A549 (cell line): ENCODE measurements around the gene EPHA1. TPM values are rescaled to one million over a fixed set of nuclear protein-coding genes. Genes with fewer than 3 reads are reported as not detected.

Experiments used
- ATAC-seq, 2 experiments: fragments of 200-7000 bp in 1 of 2; fragments of >200 bp in 1 of 2; cut with Nextera tagmentation in 1 of 2; cut with Tn5 transposase in 1 of 2; 3 replicates each; pipeline versions ENCODE4 v1.8.0 to v1.9.1; 2018 to 2020; ENCODE audit warnings: mild to moderate bottlenecking in 1 of 2, moderate library complexity in 1 of 2
- CTCF ChIA-PET: fragments of 300-600 bp; sonication (Branson Sonifier 250); formaldehyde crosslinking; extraction: SDS; loops from one replicate; lab custom pipeline; 2021; ENCODE audit warnings: antibody characterized with exemption, inconsistent platforms; lab: Yijun Ruan, JAX
- POLR2A ChIA-PET: fragments of 350-600 bp; formaldehyde crosslinking; extraction: SDS; loops from one replicate; lab custom pipeline; 2021; ENCODE audit warnings: antibody characterized with exemption, inconsistent platforms; lab: Yijun Ruan, JAX
- DNase-seq, 2 experiments: peaks; one replicate each; pipeline versions ENCODE4 v3.0.0 to v3.0.0-alpha.2; 2011 to 2016; ENCODE audit warnings: low read depth in 1 of 2, low spot score in 1 of 2
- FAIRE-seq: peaks from 2 replicates; lab custom pipeline; 2011; peaks lifted over from hg19 to GRCh38; lab: Jason Lieb, UNC
- H3K27ac ChIP-seq, 2 experiments: fragments of >200 bp; sonication (Bioruptor Twin); formaldehyde crosslinking; 3 replicates each; pipeline ENCODE4 v1.5.1; 2016 to 2017
- H3K4me1 ChIP-seq: fragments of >200 bp; sonication (Bioruptor Twin); formaldehyde crosslinking; 3 replicates; pipeline ENCODE4 v1.6.1; 2016
- H3K4me2 ChIP-seq: fragments of >200 bp; sonication (Bioruptor Twin); formaldehyde crosslinking; 3 replicates; pipeline ENCODE4 v1.6.1; 2016
- H3K4me3 ChIP-seq: fragments of >200 bp; sonication (Bioruptor Twin); formaldehyde crosslinking; 3 replicates; pipeline ENCODE4 v1.5.1; 2016
- H3K9me3 ChIP-seq: fragments of >200 bp; sonication (Bioruptor Twin); formaldehyde crosslinking; 3 replicates; pipeline ENCODE4 v1.6.1; 2016
- CBX2 ChIP-seq: fragments of 200-600 bp; sonication (generic); IDR thresholded peaks from 2 replicates; pipeline ENCODE4 v1.6.1; 2016; ENCODE audit warnings: low read depth, mild to moderate bottlenecking, borderline replicate concordance
- CBX8 ChIP-seq: fragments of 200-600 bp; sonication (generic); IDR thresholded peaks from 2 replicates; pipeline ENCODE4 v1.6.1; 2016
- CHD2 ChIP-seq: fragments of 150-350 bp; IDR thresholded peaks from 2 replicates; pipeline ENCODE4 v1.6.1; 2014; ENCODE audit warnings: low read length; ENCODE audit not compliant: partially characterized antibody
- CHD4 ChIP-seq: fragments of 200-600 bp; sonication (generic); IDR thresholded peaks from 2 replicates; pipeline ENCODE4 v1.6.1; 2016; ENCODE audit warnings: antibody characterized with exemption, mild to moderate bottlenecking, borderline replicate concordance
- EHF ChIP-seq: fragments of 250-450 bp; sonication (Bioruptor Pico); IDR thresholded peaks from 2 replicates; pipeline ENCODE4 v1.5.0; 2020; ENCODE audit warnings: mild to moderate bottlenecking
- EP300 ChIP-seq, 2 experiments: fragments of >200 bp; sonication (Bioruptor Twin); formaldehyde crosslinking; IDR thresholded peaks; 2 replicates in 1 of 2; 3 replicates in 1 of 2; pipeline ENCODE4 v1.6.1; 2016 to 2017
- ESRRA ChIP-seq: fragments of 150-350 bp; IDR thresholded peaks from 2 replicates; pipeline ENCODE4 v1.6.1; 2014; ENCODE audit warnings: mild to moderate bottlenecking, low read length, borderline replicate concordance
- FOXS1 ChIP-seq: fragments of 250-450 bp; sonication (Bioruptor Pico); IDR thresholded peaks from 2 replicates; pipeline ENCODE4 v1.5.0; 2020; ENCODE audit warnings: mild to moderate bottlenecking, moderate library complexity
- HOXA7 ChIP-seq: fragments of 250-450 bp; sonication (Bioruptor Pico); IDR thresholded peaks from 2 replicates; pipeline ENCODE4 v1.5.0; 2020; ENCODE audit warnings: mild to moderate bottlenecking, moderate library complexity
- HOXB13 ChIP-seq: fragments of 250-450 bp; sonication (Bioruptor Pico); IDR thresholded peaks from 2 replicates; pipeline ENCODE4 v1.5.0; 2020; ENCODE audit warnings: low read depth, mild to moderate bottlenecking, moderate library complexity
- JUN ChIP-seq, 2 experiments: fragments of >200 bp; sonication (Bioruptor Twin); formaldehyde crosslinking; IDR thresholded peaks; 2 replicates in 1 of 2; 3 replicates in 1 of 2; pipeline ENCODE4 v1.6.1; 2016 to 2017
- JUNB ChIP-seq: fragments of >200 bp; sonication (Bioruptor Twin); formaldehyde crosslinking; IDR thresholded peaks from 2 replicates; pipeline ENCODE4 v1.6.1; 2016
- KDM1A ChIP-seq: fragments of 200-600 bp; sonication (generic); IDR thresholded peaks from 2 replicates; pipeline ENCODE4 v1.6.1; 2016; ENCODE audit warnings: low read depth, mild to moderate bottlenecking
- MAZ ChIP-seq: fragments of 150-350 bp; IDR thresholded peaks from 2 replicates; pipeline ENCODE4 v1.6.1; 2014; ENCODE audit warnings: antibody characterized with exemption, low read depth, low read length, borderline replicate concordance
- NFE2L2 ChIP-seq: fragments of 150-350 bp; conservative IDR thresholded peaks from 2 replicates; pipeline ENCODE4 v1.6.1; 2014; ENCODE audit warnings: low read length
- RARB ChIP-seq: fragments of 250-450 bp; sonication (Bioruptor Pico); IDR thresholded peaks from 2 replicates; pipeline ENCODE4 v1.8.0; 2021; ENCODE audit warnings: mild to moderate bottlenecking, moderate library complexity
- RNF2 ChIP-seq: fragments of 200-600 bp; sonication (generic); IDR thresholded peaks from 2 replicates; pipeline ENCODE4 v1.6.1; 2016; ENCODE audit warnings: low read depth, mild to moderate bottlenecking, antibody characterized with exemption, moderate library complexity, borderline replicate concordance
- SREBF2 ChIP-seq: fragments of 450-650 bp; IDR thresholded peaks from 2 replicates; pipeline ENCODE4 v1.6.1; 2014; ENCODE audit warnings: mild to moderate bottlenecking, moderate library complexity
- TFCP2L1 ChIP-seq: fragments of 250-450 bp; sonication (Bioruptor Pico); IDR thresholded peaks from 2 replicates; pipeline ENCODE4 v1.5.0; 2021; ENCODE audit warnings: mild to moderate bottlenecking
- USF2 ChIP-seq: fragments of 450-650 bp; IDR thresholded peaks from 2 replicates; pipeline ENCODE4 v1.6.1; 2014; ENCODE audit warnings: antibody characterized with exemption
- ZC3H11A ChIP-seq: fragments of 450-650 bp; IDR thresholded peaks from 2 replicates; pipeline ENCODE4 v1.6.1; 2014; ENCODE audit warnings: antibody characterized with exemption, mild to moderate bottlenecking
- ZNF302 ChIP-seq: fragments of 250-450 bp; sonication (Bioruptor Pico); IDR thresholded peaks from 2 replicates; pipeline ENCODE4 v1.9.0; 2021; ENCODE audit warnings: inconsistent platforms, mild to moderate bottlenecking, moderate library complexity
- ZSCAN20 ChIP-seq: fragments of 250-450 bp; sonication (Bioruptor Pico); IDR thresholded peaks from 2 replicates; pipeline ENCODE4 v1.8.0; 2022; ENCODE audit warnings: mild to moderate bottlenecking, moderate library complexity
- WGBS: methylation state at CpG from one replicate; pipeline ENCODE4 v1.1.6; 2017; ENCODE audit errors: missing lambda C conversion rate; 5-methylcytosine and 5-hydroxymethylcytosine counted together
- polyA plus RNA-seq, 4 experiments: library from polyadenylated mRNA; depleted of rRNA in 3 of 4; stranded (reverse); fragments of >200 nt; fragmentation: RNase III in 1 of 4; extraction: RNeasy Plus Mini Kit Qiagen cat#74134 plus additional on column Dnase treatment in 1 of 4; gene quantifications; 2 replicates in 3 of 4; 3 replicates in 1 of 4; pipeline ENCODE4 v1.2.3, GENCODE V29; 2011 to 2017
- TF ChIP-seq, protein P1 (sequence below): fragments of 250-450 bp; sonication (Bioruptor Pico); IDR thresholded peaks from 2 replicates; pipeline ENCODE4 v1.5.0; 2020; ENCODE audit warnings: low read depth, mild to moderate bottlenecking, moderate library complexity
- TF ChIP-seq, protein P2 (sequence below): IDR thresholded peaks from 2 replicates; pipeline ENCODE4 v1.6.1; 2012; ENCODE audit warnings: low read depth, borderline replicate concordance
- TF ChIP-seq, protein P3 (sequence below): fragments of >200 bp; sonication (Bioruptor Twin); formaldehyde crosslinking; IDR thresholded peaks from 3 replicates; pipeline ENCODE4 v1.5.1; 2016

Gene EPHA1
- polyA plus RNA-seq, 2 of the 4 experiments (the other 2 are of a cell fraction), result not detected

- H3K4me3 ChIP-seq, result peak overlapping the region; percentile 38; the same call in 2 of the 3 replicates
- DNase-seq (no peak), FAIRE-seq (no peak), ATAC-seq (peak; percentile 6 to 24; a peak in 3 of 6 replicates)
- POLR2A ChIA-PET, result no interaction called here
- 61% methylated on average over 8 of the region's 20 CpGs for WGBS
- CTCF ChIA-PET, result interaction anchor here (0.8 to 5.9 kb wide), 7 partner anchors 9 to 63 kb away, joined by 3 to 46 read pairs (median 8); no protein-coding TSS in a partner anchor
- H3K4me2 ChIP-seq, result peak overlapping the region; percentile 80
- TF ChIP-seq RARB (CRISPR knock-in tag) (no peak), EHF (CRISPR knock-in tag) (no peak), TFCP2L1 (no peak), CHD2 (no peak), CBX2 (no peak), CHD4 (no peak), JUNB (no peak), JUN (IDR thresholded peaks at IDR 0.05) (no peak), FOXS1 (CRISPR knock-in tag) (no peak), KDM1A (no peak), HOXB13 (CRISPR knock-in tag) (no peak), HOXA7 (CRISPR knock-in tag) (no peak), SREBF2 (no peak), RNF2 (no peak)
- TF ChIP-seq, protein P1, sequence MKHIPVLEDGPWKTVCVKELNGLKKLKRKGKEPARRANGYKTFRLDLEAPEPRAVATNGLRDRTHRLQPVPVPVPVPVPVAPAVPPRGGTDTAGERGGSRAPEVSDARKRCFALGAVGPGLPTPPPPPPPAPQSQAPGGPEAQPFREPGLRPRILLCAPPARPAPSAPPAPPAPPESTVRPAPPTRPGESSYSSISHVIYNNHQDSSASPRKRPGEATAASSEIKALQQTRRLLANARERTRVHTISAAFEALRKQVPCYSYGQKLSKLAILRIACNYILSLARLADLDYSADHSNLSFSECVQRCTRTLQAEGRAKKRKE (CRISPR knock-in tag), result no peak
- peaks cover 7% of the 10 kb centered on the region; the same call in 2 of the 3 replicates for H3K4me1 ChIP-seq
- H3K9me3 ChIP-seq, result no peaks in the 10 kb centered on the region
- peak overlapping the region in 1 of 2 experiments; percentile 36; a peak in 1 of 6 replicates for H3K27ac ChIP-seq
Measured at GRCh38 chr7:143408252-143408685, 387 bp downstream of the EPHA1 start.

DNA sequence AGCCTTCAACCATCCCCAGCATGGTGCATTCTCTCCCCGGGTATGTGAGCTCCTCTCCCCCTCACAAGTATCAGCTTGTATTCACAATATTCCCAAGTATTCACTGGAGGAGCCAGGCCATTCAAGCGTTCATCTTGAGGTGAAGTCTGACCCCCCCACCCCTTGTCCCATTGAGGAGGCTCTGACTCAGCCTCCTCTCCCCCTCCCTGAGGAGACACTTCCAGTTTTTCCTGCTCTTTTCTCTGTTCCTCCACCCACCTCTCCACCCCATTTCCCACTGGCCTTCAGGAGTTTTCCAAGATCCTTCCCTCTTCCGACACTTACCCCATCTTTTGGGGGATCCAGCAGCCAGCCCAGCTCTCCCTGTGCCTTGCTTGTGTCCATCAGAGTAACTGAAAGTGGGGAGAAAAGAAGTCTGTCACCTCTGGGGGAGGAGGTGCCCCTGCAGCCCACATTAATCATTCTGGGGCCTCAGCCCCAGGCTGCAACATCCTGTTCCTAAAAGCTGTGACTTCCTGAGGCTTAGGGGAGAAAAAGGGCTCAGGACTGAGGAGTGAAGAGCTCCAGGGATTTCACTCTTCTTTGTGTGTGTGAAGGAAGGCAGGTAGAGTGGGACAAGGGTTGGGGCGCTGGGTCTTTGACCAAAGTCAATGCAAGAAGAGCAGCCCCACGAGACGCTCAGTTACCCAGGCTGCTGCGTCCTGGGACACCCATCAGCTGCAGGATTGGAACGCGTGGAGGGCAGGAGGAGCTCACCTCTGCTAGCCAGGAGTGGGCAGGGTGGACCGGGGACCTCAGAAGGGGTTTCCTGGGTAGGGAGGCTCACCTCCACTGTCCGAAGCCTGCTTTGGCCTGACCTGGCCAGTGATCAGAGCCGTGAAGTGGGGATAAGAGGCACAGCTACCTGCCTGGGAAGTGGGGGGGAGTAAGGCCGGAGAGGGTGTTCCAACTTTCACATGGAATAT, 1.1 kb downstream of the EPHA1 start:
- CTCF ChIA-PET, result interaction anchor here (0.8 to 5.9 kb wide), 11 partner anchors 9 to 102 kb away, joined by 3 to 46 read pairs (median 5); no protein-coding TSS in a partner anchor
- TF ChIP-seq MAZ (no peak), NFE2L2 (no peak), ZSCAN20 (CRISPR knock-in tag) (no peak), EHF (CRISPR knock-in tag) (no peak), EP300 (IDR thresholded peaks at IDR 0.05) (no peak), KDM1A (no peak), ZC3H11A (no peak), CHD4 (no peak), ZNF302 (CRISPR knock-in tag) (no peak), CBX8 (no peak), SREBF2 (no peak), USF2 (no peak), ESRRA (no peak)
- TF ChIP-seq, protein P2, sequence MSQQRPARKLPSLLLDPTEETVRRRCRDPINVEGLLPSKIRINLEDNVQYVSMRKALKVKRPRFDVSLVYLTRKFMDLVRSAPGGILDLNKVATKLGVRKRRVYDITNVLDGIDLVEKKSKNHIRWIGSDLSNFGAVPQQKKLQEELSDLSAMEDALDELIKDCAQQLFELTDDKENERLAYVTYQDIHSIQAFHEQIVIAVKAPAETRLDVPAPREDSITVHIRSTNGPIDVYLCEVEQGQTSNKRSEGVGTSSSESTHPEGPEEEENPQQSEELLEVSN, result no peak
- TF ChIP-seq, protein P3, sequence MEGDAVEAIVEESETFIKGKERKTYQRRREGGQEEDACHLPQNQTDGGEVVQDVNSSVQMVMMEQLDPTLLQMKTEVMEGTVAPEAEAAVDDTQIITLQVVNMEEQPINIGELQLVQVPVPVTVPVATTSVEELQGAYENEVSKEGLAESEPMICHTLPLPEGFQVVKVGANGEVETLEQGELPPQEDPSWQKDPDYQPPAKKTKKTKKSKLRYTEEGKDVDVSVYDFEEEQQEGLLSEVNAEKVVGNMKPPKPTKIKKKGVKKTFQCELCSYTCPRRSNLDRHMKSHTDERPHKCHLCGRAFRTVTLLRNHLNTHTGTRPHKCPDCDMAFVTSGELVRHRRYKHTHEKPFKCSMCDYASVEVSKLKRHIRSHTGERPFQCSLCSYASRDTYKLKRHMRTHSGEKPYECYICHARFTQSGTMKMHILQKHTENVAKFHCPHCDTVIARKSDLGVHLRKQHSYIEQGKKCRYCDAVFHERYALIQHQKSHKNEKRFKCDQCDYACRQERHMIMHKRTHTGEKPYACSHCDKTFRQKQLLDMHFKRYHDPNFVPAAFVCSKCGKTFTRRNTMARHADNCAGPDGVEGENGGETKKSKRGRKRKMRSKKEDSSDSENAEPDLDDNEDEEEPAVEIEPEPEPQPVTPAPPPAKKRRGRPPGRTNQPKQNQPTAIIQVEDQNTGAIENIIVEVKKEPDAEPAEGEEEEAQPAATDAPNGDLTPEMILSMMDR, result no peak
- TF ChIP-seq, all 56 proteins: peak for 0
- peak; percentile 30 to 49; a peak in 4 of 6 replicates for ATAC-seq
- WGBS, result 73% methylated on average over 13 of the region's 13 CpGs
- POLR2A ChIA-PET, result no interaction called here
- no peak overlapping the region for H3K27ac ChIP-seq
- H3K4me3 ChIP-seq, result no peak overlapping the region
- no peak for DNase-seq
- peaks cover 7% of the 10 kb centered on the region; the same call in 2 of the 3 replicates for H3K4me1 ChIP-seq
- H3K9me3 ChIP-seq, result no peaks in the 10 kb centered on the region
- H3K4me2 ChIP-seq, result no peak overlapping the region
- FAIRE-seq, result no peak
